C4-2B (cell line): ENCODE measurements around the gene HES1.
A peak's percentile ranks its signal among the peaks of the same experiment; 100 is the strongest.

Experiments
- H3K27ac ChIP-seq: fragments of 450-650 bp; 2 replicates; pipeline ENCODE4 v1.5.1; 2017
- CTCF ChIP-seq: fragments of 450-650 bp; conservative IDR thresholded peaks from 2 replicates; pipeline ENCODE4 v1.5.1; 2017; ENCODE audit warnings: mild to moderate bottlenecking
- ZFX ChIP-seq: fragments of 450-650 bp; IDR thresholded peaks from 2 replicates; pipeline ENCODE4 v1.6.1; 2017

The HES1 gene

GRCh38 chr3:194184265-194184751 is 48.4 kb downstream of the HES1 start:
- TF ChIP-seq CTCF (no peak), ZFX (0 out of 2 replicates have a peak, but pooled peaks have one; percentile 50)
- peak overlapping the region; percentile 40; the same call in 1 of the 2 replicates for H3K27ac ChIP-seq

DNA sequence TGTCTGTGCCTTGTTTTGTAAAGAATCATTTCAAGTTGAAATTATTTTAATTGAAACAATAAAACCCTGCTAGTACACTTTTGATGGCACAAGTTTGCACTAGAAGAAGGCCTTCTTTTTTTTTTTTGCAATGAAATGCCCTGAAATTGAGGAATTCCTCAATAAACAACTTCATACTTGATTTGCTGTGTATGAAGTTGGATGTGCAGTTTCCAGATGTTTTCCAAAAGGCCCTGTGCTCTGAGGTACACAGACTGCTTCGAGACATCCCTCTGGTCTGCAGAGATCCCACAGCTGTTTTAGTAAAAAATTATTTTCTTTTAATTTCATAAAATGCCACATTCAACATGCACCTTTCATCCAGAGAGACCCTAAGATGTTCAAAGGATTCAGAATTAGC is 48.9 kb downstream of the HES1 start:
- TF ChIP-seq CTCF = no peak
- TF ChIP-seq ZFX = no peak
- H3K27ac ChIP-seq = no peak overlapping the region; the same call in 1 of the 2 replicates

- TF ChIP-seq CTCF (no peak), ZFX (no peak)
- H3K27ac ChIP-seq = no peak overlapping the region
Observed at GRCh38 chr3:194185221-194185620, 49.3 kb downstream of the HES1 start.

DNA sequence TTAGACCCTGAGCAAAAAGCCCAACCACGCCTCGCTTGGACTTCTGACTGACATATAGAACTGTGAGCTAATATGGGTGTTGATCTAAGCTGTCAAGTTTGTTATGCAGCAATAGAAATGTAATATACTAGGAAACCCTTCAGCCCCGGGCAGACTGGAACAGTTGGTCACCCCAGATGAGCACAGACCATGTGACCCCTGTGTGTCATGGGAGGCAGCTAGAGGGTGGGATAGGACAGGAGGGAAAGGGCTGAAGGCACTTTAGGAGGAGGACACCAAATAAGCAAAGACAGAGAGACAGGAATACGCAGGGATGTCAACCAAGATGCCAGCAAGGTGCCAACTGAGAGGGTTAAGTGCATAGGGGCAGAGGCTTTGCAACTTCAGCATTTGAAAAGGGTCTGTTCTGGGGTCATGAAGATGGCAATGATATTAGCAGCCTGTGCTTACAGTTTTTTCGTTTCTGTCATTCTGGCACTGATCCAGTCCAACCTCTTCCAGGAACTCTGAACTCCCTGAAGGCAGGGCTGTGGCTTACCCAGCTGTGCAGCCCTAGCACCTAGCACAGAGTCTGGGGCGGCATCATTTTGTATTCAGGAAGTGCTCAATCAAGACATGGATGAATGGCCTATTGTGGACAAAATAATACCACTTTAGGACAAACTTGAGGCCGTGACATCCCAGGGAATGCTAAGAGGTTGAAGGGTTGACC is 51.4 kb downstream of the HES1 start:
- TF ChIP-seq CTCF = no peak
- TF ChIP-seq ZFX = no peak

More for the DNA sequence above, 51.4 kb downstream of the HES1 start:
- no peak overlapping the region for H3K27ac ChIP-seq
